PC-3 (cell line): Measurements from ENCODE around the gene RBP2. TPM values are rescaled to one million over a fixed set of nuclear protein-coding genes. Genes with fewer than 3 reads are reported as not detected.
A peak's percentile ranks its signal among the peaks of the same experiment; 100 is the strongest.

Source experiments
- ATAC-seq: fragments of 200-7000 bp; cut with Tn5 transposase; 2 replicates; pipeline ENCODE4 v1.9.1; 2020; ENCODE audit warnings: mild to moderate bottlenecking, moderate library complexity
- BruUV-seq: library from RNA; stranded (reverse); fragments of 400-500 nt; replicated peaks from 2 replicates; lab custom pipeline; 2021; lab: Mats Ljungman, UMichigan
- CTCF ChIA-PET: fragments of 300-600 bp; sonication (Branson Sonifier 250); formaldehyde crosslinking; loops from one replicate; lab custom pipeline; 2022; ENCODE audit warnings: antibody characterized with exemption; lab: Charles Lee
- POLR2A ChIA-PET: fragments of 300-600 bp; sonication (Branson Sonifier 250); formaldehyde crosslinking; loops from one replicate; lab custom pipeline; 2022; ENCODE audit warnings: antibody characterized with exemption; ENCODE audit not compliant: unreplicated experiment; lab: Charles Lee
- DNase-seq: peaks from one replicate; pipeline ENCODE4 v3.0.0-alpha.2; 2015
- H2AFZ ChIP-seq: fragments of 300-600 bp; sonication (generic); 2 replicates; pipeline ENCODE4 v1.6.0; 2016; ENCODE audit warnings: antibody characterized with exemption, low read length
- H3F3A ChIP-seq: fragments of 300-600 bp; sonication (generic); one replicate; pipeline ENCODE4 v1.6.0; 2017; ENCODE audit warnings: antibody characterized with exemption, low read length, control low read depth, mild to moderate bottlenecking; ENCODE audit not compliant: unreplicated experiment
- H3K27ac ChIP-seq: fragments of 300-600 bp; sonication (generic); 2 replicates; pipeline ENCODE4 v1.5.1; 2016; ENCODE audit warnings: mild to moderate bottlenecking, low read length
- H3K27me3 ChIP-seq: fragments of 300-600 bp; sonication (generic); 2 replicates; pipeline ENCODE4 v1.6.1; 2016; ENCODE audit warnings: low read length, mixed read lengths
- H3K36me3 ChIP-seq: fragments of 300-600 bp; sonication (generic); 2 replicates; pipeline ENCODE4 v1.6.1; 2016; ENCODE audit warnings: low read depth, mixed run types, low read length, mixed read lengths
- H3K4me1 ChIP-seq: fragments of 300-600 bp; sonication (generic); 2 replicates; pipeline ENCODE4 v1.5.1; 2016; ENCODE audit warnings: low read length; ENCODE audit not compliant: insufficient read depth
- H3K4me2 ChIP-seq: fragments of 300-600 bp; sonication (generic); 2 replicates; pipeline ENCODE4 v1.6.0; 2016; ENCODE audit warnings: low read length
- H3K4me3 ChIP-seq: fragments of 300-600 bp; sonication (generic); 2 replicates; pipeline ENCODE4 v1.5.1; 2016; ENCODE audit warnings: mild to moderate bottlenecking, low read length, mixed read lengths
- H3K79me2 ChIP-seq: fragments of 300-600 bp; sonication (generic); 2 replicates; pipeline ENCODE4 v1.6.1; 2017; ENCODE audit warnings: low read length, mixed read lengths
- H3K9ac ChIP-seq: fragments of 300-600 bp; sonication (generic); 2 replicates; pipeline ENCODE4 v1.6.0; 2016; ENCODE audit warnings: mild to moderate bottlenecking, low read length
- H3K9me2 ChIP-seq: fragments of 300-600 bp; sonication (generic); replicated peaks from 2 replicates; pipeline ENCODE4 v1.6.1; 2016; ENCODE audit warnings: mixed run types, low read length, mixed read lengths
- H3K9me3 ChIP-seq: fragments of 300-600 bp; sonication (generic); 2 replicates; pipeline ENCODE4 v1.6.1; 2016; ENCODE audit warnings: low read length, mixed read lengths
- H4K20me1 ChIP-seq: fragments of 300-600 bp; sonication (generic); 2 replicates; pipeline ENCODE4 v1.6.1; 2016; ENCODE audit warnings: low read length, mixed read lengths
- EZH2 ChIP-seq: fragments of 300-600 bp; sonication (generic); IDR thresholded peaks from one replicate; pipeline ENCODE4 v1.6.1; 2017; ENCODE audit warnings: antibody characterized with exemption, mild to moderate bottlenecking, low read length; ENCODE audit not compliant: unreplicated experiment
- EZH2phosphoT487 ChIP-seq: fragments of 300-600 bp; sonication (generic); IDR thresholded peaks from 2 replicates; pipeline ENCODE4 v1.6.1; 2018; ENCODE audit warnings: mild to moderate bottlenecking, antibody characterized with exemption, low read length, borderline replicate concordance
- intact Hi-C: fragments of 100-400 bp; cut with micrococcal nuclease; formaldehyde crosslinking; loops from 2 replicates; pipeline ENCODE4 v1.9.0; 2023
- total RNA-seq: library from RNA; depleted of rRNA; stranded (reverse); fragments of >200 nt; gene quantifications from 2 replicates; pipeline ENCODE4 v1.2.3, GENCODE V29; 2014
- TF ChIP-seq, protein P1 (sequence below): fragments of 300-600 bp; sonication (generic); conservative IDR thresholded peaks from 2 replicates; pipeline ENCODE4 v1.5.1; 2017; ENCODE audit warnings: antibody characterized with exemption, low read depth, mild to moderate bottlenecking, low read length

RBP2 gene
- total RNA-seq, 1 experiment from 2014 or later, result not detected

- Histone ChIP-seq H2AFZ (no peak overlapping the region), H3K4me3 (no peak overlapping the region), H3K4me2 (no peak overlapping the region), H3K36me3 (no peaks in the 10 kb centered on the region), H3K9me2 (no peaks in the 10 kb centered on the region), H4K20me1 (no peaks in the 10 kb centered on the region), H3K9ac (no peak overlapping the region), H3K9me3 (no peaks in the 10 kb centered on the region), H3K27ac (no peak overlapping the region), H3K4me1 (no peaks in the 10 kb centered on the region), H3K79me2 (no peaks in the 10 kb centered on the region), H3K27me3 (no peaks in the 10 kb centered on the region), H3F3A (no peaks in the 10 kb centered on the region)
- intact Hi-C loops, result no loop called here
- ChIA-PET POLR2A (no interaction called here), CTCF (no interaction called here)
- TF ChIP-seq, protein P1, sequence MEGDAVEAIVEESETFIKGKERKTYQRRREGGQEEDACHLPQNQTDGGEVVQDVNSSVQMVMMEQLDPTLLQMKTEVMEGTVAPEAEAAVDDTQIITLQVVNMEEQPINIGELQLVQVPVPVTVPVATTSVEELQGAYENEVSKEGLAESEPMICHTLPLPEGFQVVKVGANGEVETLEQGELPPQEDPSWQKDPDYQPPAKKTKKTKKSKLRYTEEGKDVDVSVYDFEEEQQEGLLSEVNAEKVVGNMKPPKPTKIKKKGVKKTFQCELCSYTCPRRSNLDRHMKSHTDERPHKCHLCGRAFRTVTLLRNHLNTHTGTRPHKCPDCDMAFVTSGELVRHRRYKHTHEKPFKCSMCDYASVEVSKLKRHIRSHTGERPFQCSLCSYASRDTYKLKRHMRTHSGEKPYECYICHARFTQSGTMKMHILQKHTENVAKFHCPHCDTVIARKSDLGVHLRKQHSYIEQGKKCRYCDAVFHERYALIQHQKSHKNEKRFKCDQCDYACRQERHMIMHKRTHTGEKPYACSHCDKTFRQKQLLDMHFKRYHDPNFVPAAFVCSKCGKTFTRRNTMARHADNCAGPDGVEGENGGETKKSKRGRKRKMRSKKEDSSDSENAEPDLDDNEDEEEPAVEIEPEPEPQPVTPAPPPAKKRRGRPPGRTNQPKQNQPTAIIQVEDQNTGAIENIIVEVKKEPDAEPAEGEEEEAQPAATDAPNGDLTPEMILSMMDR, result no peak
- no peak for TF ChIP-seq EZH2
- no peak for TF ChIP-seq EZH2phosphoT487
- BruUV-seq, result no TSS peak
- no peak for DNase-seq
- no peak for ATAC-seq
These were observed 15.7 kb upstream of the RBP2 start for GRCh38 chr3:139491966-139492365.

DNA sequence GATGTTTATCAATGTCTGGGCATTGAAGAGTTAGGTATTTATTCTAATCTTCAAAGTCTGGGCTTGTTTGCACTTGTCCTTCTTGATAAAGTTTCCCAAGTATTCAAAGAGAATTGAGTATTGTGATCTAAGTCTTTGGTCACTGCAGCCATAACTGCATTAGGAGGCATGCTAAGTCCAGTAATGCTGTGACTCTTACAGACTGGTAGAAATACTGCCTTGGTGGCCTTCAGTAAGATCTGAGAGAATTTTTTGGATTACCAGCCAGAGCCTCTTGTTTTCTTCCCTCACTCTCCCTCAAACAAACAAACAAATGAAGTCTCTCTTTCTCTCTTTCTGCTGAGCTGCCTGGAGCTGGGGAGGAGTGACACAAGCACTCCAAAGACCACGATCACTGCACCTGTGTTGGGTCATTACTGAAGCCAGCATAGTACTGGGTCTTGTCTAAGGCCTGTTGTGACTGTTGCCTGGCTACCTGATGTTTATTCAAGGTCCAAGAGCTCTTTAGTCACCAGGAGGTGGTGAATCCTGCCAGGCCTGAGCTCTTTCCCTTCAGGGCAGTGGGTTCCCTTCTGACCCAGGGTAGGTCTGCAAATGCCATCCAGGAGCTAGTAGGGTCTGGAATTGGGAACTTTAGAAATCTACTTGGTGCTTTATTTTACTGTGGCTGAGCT lies 14.8 kb upstream of the RBP2 start:
- no TSS peak for BruUV-seq
- H3K4me2 ChIP-seq, result no peak overlapping the region
- H3K9me3 ChIP-seq, result no peaks in the 10 kb centered on the region
- DNase-seq (peak; percentile 1), ATAC-seq (no peak)
- H3K9ac ChIP-seq, result no peak overlapping the region
- CTCF ChIA-PET, result no interaction called here
- intact Hi-C loops, result no loop called here
- no peak overlapping the region for H3K4me3 ChIP-seq
- no peaks in the 10 kb centered on the region for H3K79me2 ChIP-seq
- H3K9me2 ChIP-seq, result no peaks in the 10 kb centered on the region
- no peak overlapping the region for H3K27ac ChIP-seq
- TF ChIP-seq EZH2phosphoT487 (no peak), EZH2 (no peak)
- TF ChIP-seq, protein P1, result no peak
- H3K4me1 ChIP-seq, result no peaks in the 10 kb centered on the region
- no peaks in the 10 kb centered on the region for H3K27me3 ChIP-seq
- POLR2A ChIA-PET, result no interaction called here
- no peaks in the 10 kb centered on the region for H3F3A ChIP-seq
- H4K20me1 ChIP-seq, result no peaks in the 10 kb centered on the region
- H2AFZ ChIP-seq, result no peak overlapping the region
- H3K36me3 ChIP-seq, result no peaks in the 10 kb centered on the region

- H2AFZ ChIP-seq, result no peak overlapping the region
- intact Hi-C loops, result no loop called here
- no TSS peak for BruUV-seq
- H3K9me3 ChIP-seq, result no peaks in the 10 kb centered on the region
- H3K27ac ChIP-seq, result no peak overlapping the region
- no peak overlapping the region for H3K9ac ChIP-seq
- CTCF ChIA-PET, result no interaction called here
- POLR2A ChIA-PET, result no interaction called here
- ATAC-seq (no peak), DNase-seq (no peak)
- no peak overlapping the region for H3K4me2 ChIP-seq
- no peaks in the 10 kb centered on the region for H3K79me2 ChIP-seq
- H3K4me1 ChIP-seq, result no peaks in the 10 kb centered on the region
- no peaks in the 10 kb centered on the region for H3K36me3 ChIP-seq
- no peaks in the 10 kb centered on the region for H4K20me1 ChIP-seq
- no peaks in the 10 kb centered on the region for H3F3A ChIP-seq
- H3K27me3 ChIP-seq, result no peaks in the 10 kb centered on the region
- no peak overlapping the region for H3K4me3 ChIP-seq
- H3K9me2 ChIP-seq, result no peaks in the 10 kb centered on the region
- TF ChIP-seq EZH2, result no peak
- TF ChIP-seq EZH2phosphoT487, result no peak
These were observed 5.9 kb upstream of the RBP2 start for GRCh38 chr3:139482206-139482605.
